GM12874 (cell line): Measurements from ENCODE around the gene MADCAM1.

ENCODE experiments used
- CTCF ChIP-seq: IDR thresholded peaks from 2 replicates; pipeline ENCODE4 v1.5.1; 2011; ENCODE audit warnings: low read depth, mild to moderate bottlenecking, control low read depth, low read length, moderate library complexity; ENCODE audit not compliant: insufficient read depth

MADCAM1 gene

GRCh38 chr19:461721-462551, 34.4 kb upstream of the MADCAM1 start:
- TF ChIP-seq CTCF, result no peak

GRCh38 chr19:463483-464207, 32.6 kb upstream of the MADCAM1 start:
- no peak for TF ChIP-seq CTCF

GRCh38 chr19:464208-464545, 32.1 kb upstream of the MADCAM1 start:
- TF ChIP-seq CTCF, result no peak

- no peak for TF ChIP-seq CTCF
These were observed 31.1 kb upstream of the MADCAM1 start for GRCh38 chr19:465056-465816.

- TF ChIP-seq CTCF, result no peak
These were observed 28.7 kb upstream of the MADCAM1 start for GRCh38 chr19:467554-467953.

- no peak for TF ChIP-seq CTCF
These were observed 27.6 kb upstream of the MADCAM1 start for GRCh38 chr19:468587-469256.

- TF ChIP-seq CTCF, result no peak
These were observed 26.5 kb upstream of the MADCAM1 start for GRCh38 chr19:469833-470232.
